ENCODE measurements around the gene PIK3AP1. TPM values are rescaled to one million over a fixed set of nuclear protein-coding genes. Genes with fewer than 3 reads are reported as not detected.

PIK3AP1 gene
- total RNA-seq, 1 donor from 2014 or later = 0.49 TPM

GRCh38 chr10:96708456-96708855, 11.9 kb downstream of the PIK3AP1 start:
- Mint-ChIP-seq H3K4me1 (ENCODE audit: low read depth, unreplicated experiment) (no peaks in the 10 kb centered on the region), H3K27me3 (ENCODE audit: unreplicated experiment) (peaks cover 2% of the 10 kb centered on the region), H3K4me3 (ENCODE audit: unreplicated experiment) (no peak overlapping the region), H3K27ac (ENCODE audit: unreplicated experiment) (no peak overlapping the region), H3K9me3 (ENCODE audit: unreplicated experiment) (no peaks in the 10 kb centered on the region), H3K36me3 (ENCODE audit: unreplicated experiment) (no peaks in the 10 kb centered on the region)
- DNase-seq = no peak
- no peak for TF ChIP-seq CTCF (IDR thresholded peaks at IDR 0.05; ENCODE audit: partially characterized antibody, unreplicated experiment)

- TF ChIP-seq CTCF (IDR thresholded peaks at IDR 0.05; ENCODE audit: partially characterized antibody, unreplicated experiment) = no peak
- Mint-ChIP-seq H3K4me1 (ENCODE audit: low read depth, unreplicated experiment) (no peaks in the 10 kb centered on the region), H3K4me3 (ENCODE audit: unreplicated experiment) (no peak overlapping the region), H3K9me3 (ENCODE audit: unreplicated experiment) (no peaks in the 10 kb centered on the region), H3K27ac (ENCODE audit: unreplicated experiment) (no peak overlapping the region), H3K27me3 (ENCODE audit: unreplicated experiment) (peaks cover 5% of the 10 kb centered on the region), H3K36me3 (ENCODE audit: unreplicated experiment) (no peaks in the 10 kb centered on the region)
- no peak for DNase-seq
These were observed 13.9 kb downstream of the PIK3AP1 start for GRCh38 chr10:96706331-96706853.

GRCh38 chr10:96705134-96705533, 15.2 kb downstream of the PIK3AP1 start:
- no peak for TF ChIP-seq CTCF (IDR thresholded peaks at IDR 0.05; ENCODE audit: partially characterized antibody, unreplicated experiment)
- no peak overlapping the region for H3K4me3 Mint-ChIP-seq (ENCODE audit: unreplicated experiment)
- DNase-seq = no peak
- no peaks in the 10 kb centered on the region for H3K36me3 Mint-ChIP-seq (ENCODE audit: unreplicated experiment)
- peaks cover 5% of the 10 kb centered on the region for H3K27me3 Mint-ChIP-seq (ENCODE audit: unreplicated experiment)
- no peaks in the 10 kb centered on the region for H3K9me3 Mint-ChIP-seq (ENCODE audit: unreplicated experiment)
- H3K4me1 Mint-ChIP-seq (ENCODE audit: low read depth, unreplicated experiment) = peaks cover 3% of the 10 kb centered on the region
- H3K27ac Mint-ChIP-seq (ENCODE audit: unreplicated experiment) = no peak overlapping the region

- TF ChIP-seq CTCF (IDR thresholded peaks at IDR 0.05; ENCODE audit: partially characterized antibody, unreplicated experiment) = no peak
These were observed 15.8 kb downstream of the PIK3AP1 start for GRCh38 chr10:96704563-96704962.

GRCh38 chr10:96703358-96703757, 17.0 kb downstream of the PIK3AP1 start:
- no peak for TF ChIP-seq CTCF (IDR thresholded peaks at IDR 0.05; ENCODE audit: partially characterized antibody, unreplicated experiment)
- no peak overlapping the region for H3K27ac Mint-ChIP-seq (ENCODE audit: unreplicated experiment)
- no peak for DNase-seq
- peaks cover 2% of the 10 kb centered on the region for H3K27me3 Mint-ChIP-seq (ENCODE audit: unreplicated experiment)
- no peak overlapping the region for H3K4me3 Mint-ChIP-seq (ENCODE audit: unreplicated experiment)
- H3K4me1 Mint-ChIP-seq (ENCODE audit: low read depth, unreplicated experiment) = peaks cover 3% of the 10 kb centered on the region
- H3K36me3 Mint-ChIP-seq (ENCODE audit: unreplicated experiment) = no peaks in the 10 kb centered on the region
- no peaks in the 10 kb centered on the region for H3K9me3 Mint-ChIP-seq (ENCODE audit: unreplicated experiment)

More at GRCh38 chr10:96704563-96704962, 15.8 kb downstream of the PIK3AP1 start:
- H3K4me1 Mint-ChIP-seq (ENCODE audit: low read depth, unreplicated experiment) = peaks cover 3% of the 10 kb centered on the region
- H3K4me3 Mint-ChIP-seq (ENCODE audit: unreplicated experiment) = no peak overlapping the region
- H3K27ac Mint-ChIP-seq (ENCODE audit: unreplicated experiment) = no peak overlapping the region
- H3K9me3 Mint-ChIP-seq (ENCODE audit: unreplicated experiment) = no peaks in the 10 kb centered on the region
- DNase-seq = no peak
- no peaks in the 10 kb centered on the region for H3K36me3 Mint-ChIP-seq (ENCODE audit: unreplicated experiment)
- peaks cover 2% of the 10 kb centered on the region for H3K27me3 Mint-ChIP-seq (ENCODE audit: unreplicated experiment)

Data from glutamatergic neuron (in vitro differentiated cells).